Hematopoietic multipotent progenitor cell (in vitro differentiated cells): ENCODE data around the gene ANXA1. TPM values are rescaled to one million over a fixed set of nuclear protein-coding genes. Genes with fewer than 3 reads are reported as not detected.
A peak's percentile ranks its signal among the peaks of the same experiment; 100 is the strongest.
"Not testable (repeated sequence)": the region's sequence is repeated elsewhere in the genome, so short reads cannot be mapped to it uniquely, and the experiment has no call there.

Experiments used
- DNase-seq, 3 donors: peaks; one replicate each; pipeline ENCODE4 v3.0.0-alpha.2; 2011 to 2015; ENCODE audit warnings: low read depth in 2 of 3, low spot score in 2 of 3
- total RNA-seq: library from RNA; depleted of rRNA; stranded (reverse); fragments of >200 nt; gene quantifications from one replicate; pipeline ENCODE4 v1.2.3, GENCODE V29; 2012

ANXA1 gene
- total RNA-seq, 1 donor, result 534 TPM

- DNase-seq, result no peak
Measured at GRCh38 chr9:73166468-73166867, 14.8 kb downstream of the ANXA1 start.

GRCh38 chr9:73167614-73168013 lies 15.9 kb downstream of the ANXA1 start:
- peak in 1 of 3 donors; percentile 47 for DNase-seq

- no peak for DNase-seq
Measured at GRCh38 chr9:73168298-73168934, 16.8 kb downstream of the ANXA1 start.

- DNase-seq, result no peak
Measured at GRCh38 chr9:73170185-73170957, 18.7 kb downstream of the ANXA1 start.

- DNase-seq, result no peak
Measured at GRCh38 chr9:73172901-73173215, 21.2 kb downstream of the ANXA1 start.

- DNase-seq, result no peak
Measured at GRCh38 chr9:73173557-73174329, 22.1 kb downstream of the ANXA1 start.

- DNase-seq, result no peak
Measured at GRCh38 chr9:73174330-73174980, 22.8 kb downstream of the ANXA1 start.

GRCh38 chr9:73176450-73176875 lies 24.8 kb downstream of the ANXA1 start:
- no peak for DNase-seq

GRCh38 chr9:73178044-73178443 lies 26.4 kb downstream of the ANXA1 start:
- DNase-seq, result no peak

GRCh38 chr9:73179589-73179988 lies 27.9 kb downstream of the ANXA1 start:
- DNase-seq, result no peak

- DNase-seq, result peak in 1 of 3 donors; percentile 46
Measured at GRCh38 chr9:73180403-73180802, 28.7 kb downstream of the ANXA1 start.

GRCh38 chr9:73182928-73183327 lies 31.3 kb downstream of the ANXA1 start:
- no peak for DNase-seq

- DNase-seq, result no peak
Measured at GRCh38 chr9:73183428-73183827, 31.8 kb downstream of the ANXA1 start.

- DNase-seq, result peak in 1 of 3 donors; percentile 72
Measured at GRCh38 chr9:73183917-73184861, 32.5 kb downstream of the ANXA1 start.

GRCh38 chr9:73191109-73191508 lies 39.4 kb downstream of the ANXA1 start:
- not testable (repeated sequence) for DNase-seq

- DNase-seq, result no peak
Measured at GRCh38 chr9:73194284-73194683, 42.6 kb downstream of the ANXA1 start.

- no peak for DNase-seq
Measured at GRCh38 chr9:73199448-73199847, 47.8 kb downstream of the ANXA1 start.

GRCh38 chr9:73199886-73200285 lies 48.2 kb downstream of the ANXA1 start:
- no peak for DNase-seq

- DNase-seq, result peak in 1 of 3 donors; percentile 64
Measured at GRCh38 chr9:73200694-73201452, 49.2 kb downstream of the ANXA1 start.
